GM20431 (cell line): Measurements from ENCODE around the gene CLIC3.

ENCODE experiments used
- in situ Hi-C: fragments of 300-500 bp; cut with MseI, MboI; formaldehyde crosslinking; loops from one replicate; pipeline ENCODE4 v1.15.0; 2020; ENCODE audit warnings: low sequenced_read_pairs; ENCODE audit not compliant: unreplicated experiment

Gene CLIC3

GRCh38 chr9:136945333-136946227 lies 50.8 kb downstream of the CLIC3 start:
- in situ Hi-C loops: no loop called here
